Peyer's patch (tissue), 4 donors: ENCODE data around the gene ZC2HC1B. TPM values are rescaled to one million over a fixed set of nuclear protein-coding genes. Genes with fewer than 3 reads are reported as not detected.

ENCODE experiments used
- DNase-seq, 3 donors: peaks; one replicate each; pipeline ENCODE4 v3.0.0-alpha.2; 2017 to 2019
- H3K27ac ChIP-seq, 4 donors: fragments of 200-600 bp; sonication (generic); one replicate each; pipeline ENCODE4 v1.5.1; 2016 to 2019
- H3K27me3 ChIP-seq, 2 donors: fragments of 200-600 bp; sonication (generic); one replicate each; pipeline ENCODE4 v1.5.1; 2019
- H3K36me3 ChIP-seq, 3 donors: fragments of 200-600 bp; sonication (generic); one replicate each; pipeline ENCODE4 v1.5.1; 2016 to 2019
- H3K4me1 ChIP-seq, 4 donors: fragments of 200-600 bp; sonication (generic); one replicate each; pipeline ENCODE4 v1.5.1; 2016 to 2019
- H3K4me3 ChIP-seq, 4 donors: fragments of 200-600 bp; sonication (generic); 1 replicate in 3 of 4; 2 replicates in 1 of 4; pipeline ENCODE4 v1.5.1; 2016 to 2019; ENCODE audit warnings: mild to moderate bottlenecking in 1 of 4
- H3K9me3 ChIP-seq, 4 donors: fragments of 200-600 bp; sonication (generic); one replicate each; pipeline ENCODE4 v1.5.1; 2016 to 2019; ENCODE audit warnings: mild to moderate bottlenecking in 1 of 4
- POLR2A ChIP-seq, 2 donors: fragments of 450-650 bp; IDR thresholded peaks; one replicate each; pipeline ENCODE4 v1.5.1; 2017; ENCODE audit warnings: antibody characterized with exemption in 2 of 2, mild to moderate bottlenecking in 2 of 2, moderate library complexity in 2 of 2
- total RNA-seq, 4 donors: library from RNA; depleted of rRNA; stranded (reverse); fragments of >200 nt; gene quantifications; one replicate each; pipeline ENCODE4 v1.1.0, GENCODE V29; 2016
- TF ChIP-seq, protein P1 (sequence below), 6 experiments: fragments of 450-650 bp in 4 of 6; fragments of 200-600 bp in 2 of 6; sonication (generic) in 1 of 6; IDR thresholded peaks; one replicate each; pipeline ENCODE4 v1.5.1; 2017 to 2019; ENCODE audit warnings: antibody characterized with exemption in 6 of 6, mild to moderate bottlenecking in 3 of 6, moderate library complexity in 1 of 6

Gene ZC2HC1B
- total RNA-seq, 4 donors from 2014 or later, result not detected

DNA sequence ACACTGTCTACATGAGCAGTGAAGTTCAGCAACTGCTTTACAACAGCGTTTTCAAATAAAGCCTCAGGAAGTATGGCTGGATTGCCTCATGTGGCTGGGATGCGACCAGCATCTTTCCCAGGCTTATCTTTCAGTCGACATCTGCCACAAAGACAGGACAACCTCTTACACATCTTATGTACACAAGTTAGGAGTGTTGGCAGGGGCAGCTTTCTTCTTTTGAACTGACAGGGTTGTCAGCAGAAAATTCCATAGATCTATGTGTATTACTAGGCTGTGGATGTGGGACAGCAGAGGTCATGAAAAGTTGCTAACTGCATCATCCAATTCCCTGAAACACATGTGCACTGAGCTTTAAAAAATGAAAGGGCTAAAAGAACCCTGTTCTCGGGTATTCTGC lies 95.7 kb downstream of the ZC2HC1B start:
- no peak overlapping the region for H3K27ac ChIP-seq
- TF ChIP-seq, protein P1, sequence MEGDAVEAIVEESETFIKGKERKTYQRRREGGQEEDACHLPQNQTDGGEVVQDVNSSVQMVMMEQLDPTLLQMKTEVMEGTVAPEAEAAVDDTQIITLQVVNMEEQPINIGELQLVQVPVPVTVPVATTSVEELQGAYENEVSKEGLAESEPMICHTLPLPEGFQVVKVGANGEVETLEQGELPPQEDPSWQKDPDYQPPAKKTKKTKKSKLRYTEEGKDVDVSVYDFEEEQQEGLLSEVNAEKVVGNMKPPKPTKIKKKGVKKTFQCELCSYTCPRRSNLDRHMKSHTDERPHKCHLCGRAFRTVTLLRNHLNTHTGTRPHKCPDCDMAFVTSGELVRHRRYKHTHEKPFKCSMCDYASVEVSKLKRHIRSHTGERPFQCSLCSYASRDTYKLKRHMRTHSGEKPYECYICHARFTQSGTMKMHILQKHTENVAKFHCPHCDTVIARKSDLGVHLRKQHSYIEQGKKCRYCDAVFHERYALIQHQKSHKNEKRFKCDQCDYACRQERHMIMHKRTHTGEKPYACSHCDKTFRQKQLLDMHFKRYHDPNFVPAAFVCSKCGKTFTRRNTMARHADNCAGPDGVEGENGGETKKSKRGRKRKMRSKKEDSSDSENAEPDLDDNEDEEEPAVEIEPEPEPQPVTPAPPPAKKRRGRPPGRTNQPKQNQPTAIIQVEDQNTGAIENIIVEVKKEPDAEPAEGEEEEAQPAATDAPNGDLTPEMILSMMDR (IDR thresholded peaks at IDR 0.05), result no peak
- TF ChIP-seq POLR2A (IDR thresholded peaks at IDR 0.05), result no peak
- no peaks in the 10 kb centered on the region for H3K27me3 ChIP-seq
- H3K4me1 ChIP-seq, result peaks cover 0 to 18% (median 0%) of the 10 kb centered on the region in 4 donors
- H3K9me3 ChIP-seq, result no peaks in the 10 kb centered on the region
- no peak overlapping the region for H3K4me3 ChIP-seq
- H3K36me3 ChIP-seq, result no peaks in the 10 kb centered on the region
- DNase-seq, result no peak

DNA sequence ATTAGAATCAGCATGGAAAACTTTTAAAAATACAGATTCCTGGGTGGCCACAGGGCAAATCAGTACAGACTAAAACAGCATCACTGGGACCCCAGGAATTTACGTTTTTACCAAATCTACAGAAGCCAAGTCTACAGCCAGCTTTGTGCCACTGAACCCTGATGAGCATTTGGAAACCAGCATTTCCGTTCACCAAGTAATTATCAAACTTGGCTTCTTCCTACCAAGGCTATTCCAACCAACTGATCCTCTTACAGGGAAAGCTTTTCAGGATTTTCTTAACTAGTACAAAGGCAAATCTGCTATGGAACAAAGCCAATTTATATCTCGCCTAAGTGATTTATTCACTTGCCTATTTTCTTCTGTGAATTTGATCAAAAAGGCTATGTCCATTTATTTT lies 96.8 kb downstream of the ZC2HC1B start:
- H3K27me3 ChIP-seq, result no peaks in the 10 kb centered on the region
- H3K4me3 ChIP-seq, result no peak overlapping the region
- no peak for DNase-seq
- H3K27ac ChIP-seq, result no peak overlapping the region
- TF ChIP-seq POLR2A (IDR thresholded peaks at IDR 0.05), result no peak
- TF ChIP-seq, protein P1 (IDR thresholded peaks at IDR 0.05), result no peak
- H3K4me1 ChIP-seq, result peaks cover 0 to 19% (median 0%) of the 10 kb centered on the region in 4 donors
- H3K9me3 ChIP-seq, result no peaks in the 10 kb centered on the region
- no peaks in the 10 kb centered on the region for H3K36me3 ChIP-seq

DNA sequence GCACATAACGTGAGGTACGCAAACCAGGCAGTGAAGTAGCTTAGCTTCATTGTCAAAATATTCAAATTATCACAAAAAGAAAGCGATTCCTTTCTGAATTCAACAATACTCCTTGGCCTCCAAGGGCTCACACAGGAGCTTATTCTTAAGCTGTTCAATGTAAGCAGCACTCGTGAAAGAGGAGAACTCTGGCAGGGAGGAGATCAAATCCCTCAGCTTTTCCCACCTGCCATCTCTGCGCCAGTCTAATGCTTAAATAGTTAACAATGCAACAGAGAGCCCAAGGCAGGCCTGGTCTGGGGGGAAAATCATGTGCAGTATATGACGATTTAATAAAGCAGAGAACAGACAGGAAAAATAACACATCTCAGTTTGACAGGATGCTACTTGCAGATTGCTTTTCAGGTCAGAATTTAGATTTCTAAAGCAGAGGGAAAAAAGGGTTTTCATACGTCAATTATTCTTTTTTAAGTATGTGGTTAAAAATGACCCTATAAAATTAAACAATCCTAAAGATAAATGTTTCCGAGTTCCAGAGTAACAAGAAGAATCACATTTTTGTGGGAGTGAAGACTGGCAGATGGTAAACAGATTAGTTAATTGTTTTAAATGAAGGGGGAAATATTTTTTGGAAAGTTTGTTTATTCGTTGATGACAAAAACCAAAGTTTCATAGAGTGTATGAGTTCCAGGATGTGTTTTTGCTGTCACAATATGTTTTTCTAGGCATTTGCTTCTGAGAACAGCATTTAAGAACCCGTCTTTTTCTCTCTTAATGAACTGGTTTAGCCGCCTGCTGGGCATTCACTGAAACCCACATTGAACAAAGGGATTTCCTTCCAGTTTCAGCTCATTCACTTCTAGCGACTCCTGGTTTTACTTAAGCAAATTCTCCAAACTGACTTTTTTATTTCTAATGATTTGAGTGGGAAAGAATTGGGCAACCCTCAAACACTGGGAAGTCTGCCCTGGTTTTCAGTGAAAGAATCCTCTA lies 97.9 kb downstream of the ZC2HC1B start:
- no peak overlapping the region for H3K4me3 ChIP-seq
- H3K27me3 ChIP-seq, result no peaks in the 10 kb centered on the region
- H3K9me3 ChIP-seq, result no peaks in the 10 kb centered on the region
- no peaks in the 10 kb centered on the region for H3K36me3 ChIP-seq
- no peak for DNase-seq
- H3K27ac ChIP-seq, result no peak overlapping the region
- H3K4me1 ChIP-seq, result peaks cover 0 to 19% (median 0%) of the 10 kb centered on the region in 4 donors
- TF ChIP-seq, protein P1 (IDR thresholded peaks at IDR 0.05), result peak in 1 of 6 experiments; percentile 19
- TF ChIP-seq POLR2A (IDR thresholded peaks at IDR 0.05), result no peak

DNA sequence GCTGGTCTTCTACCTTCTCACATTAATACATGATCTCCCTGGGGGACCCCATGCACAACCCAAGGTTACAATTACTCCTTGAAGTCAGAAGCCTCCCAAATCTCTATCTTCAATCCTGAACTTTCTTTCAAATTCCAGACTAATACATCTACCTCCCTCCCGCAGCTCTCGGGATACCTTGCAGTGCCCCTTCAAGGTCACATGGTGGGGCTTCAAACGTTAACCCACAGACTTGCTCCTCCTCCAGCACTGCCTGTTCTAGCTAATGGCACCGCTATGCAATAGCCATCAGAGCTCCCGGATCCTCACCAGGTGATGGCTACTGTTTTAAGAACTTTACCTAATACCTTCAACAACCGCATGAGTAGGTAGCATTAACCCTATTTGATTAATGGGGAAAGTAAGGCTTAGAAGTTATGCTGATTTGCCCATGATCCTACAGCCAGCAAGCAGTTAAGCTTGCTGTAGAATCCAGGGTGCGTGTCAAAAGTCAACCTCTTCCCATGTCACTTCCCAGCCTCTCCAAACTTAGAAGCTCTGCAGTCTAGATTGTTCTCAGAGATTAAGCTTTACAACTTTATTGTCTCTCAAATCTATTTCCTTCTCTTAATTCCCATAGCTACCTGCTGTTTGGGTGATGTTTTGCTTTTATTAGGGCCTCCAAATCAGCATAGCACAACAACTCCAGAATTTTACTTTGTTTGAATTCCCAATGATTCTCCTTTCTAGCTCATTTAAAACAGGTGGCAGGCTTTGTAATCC lies 99.1 kb downstream of the ZC2HC1B start:
- no peaks in the 10 kb centered on the region for H3K36me3 ChIP-seq
- DNase-seq, result no peak
- H3K4me1 ChIP-seq, result peaks cover 0 to 19% (median 0%) of the 10 kb centered on the region in 4 donors
- H3K27me3 ChIP-seq, result no peaks in the 10 kb centered on the region
- no peak for TF ChIP-seq POLR2A (IDR thresholded peaks at IDR 0.05)
- no peaks in the 10 kb centered on the region for H3K9me3 ChIP-seq
- H3K27ac ChIP-seq, result no peak overlapping the region
- no peak overlapping the region for H3K4me3 ChIP-seq

DNA sequence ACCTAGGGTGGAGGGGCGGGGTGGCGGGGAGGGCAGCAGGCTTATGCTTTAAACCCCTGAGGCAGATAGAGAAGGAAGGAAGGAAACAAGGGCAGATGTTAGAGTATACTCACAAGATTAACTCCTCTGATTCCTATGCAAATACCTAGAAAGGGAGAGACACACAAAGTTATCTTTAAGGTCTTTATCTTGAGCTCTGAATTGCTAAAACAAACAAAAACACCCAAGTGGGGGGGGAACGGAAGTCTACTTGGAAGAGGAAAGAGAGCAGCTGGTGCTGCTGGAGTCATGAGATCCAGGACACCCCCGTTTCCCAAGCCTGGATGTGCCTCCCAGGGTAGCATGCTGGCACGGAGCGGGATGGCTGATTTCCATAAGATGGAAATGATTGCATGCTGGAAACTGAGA lies 100.4 kb downstream of the ZC2HC1B start:
- Histone ChIP-seq H3K27me3 (no peaks in the 10 kb centered on the region), H3K27ac (no peak overlapping the region), H3K36me3 (no peaks in the 10 kb centered on the region), H3K9me3 (no peaks in the 10 kb centered on the region), H3K4me3 (no peak overlapping the region), H3K4me1 (peaks cover 0 to 19% (median 0%) of the 10 kb centered on the region in 4 donors)
- DNase-seq, result no peak
- TF ChIP-seq POLR2A (IDR thresholded peaks at IDR 0.05), result no peak
- TF ChIP-seq, protein P1 (IDR thresholded peaks at IDR 0.05), result no peak
